IMR-90 (cell line): ENCODE data around the gene MARCO.

Experiments
- FOS ChIP-seq: fragments of 150-350 bp; IDR thresholded peaks from 2 replicates; pipeline ENCODE4 v1.6.1; 2016; ENCODE audit warnings: low read depth, low read length
- POLR2A ChIP-seq: IDR thresholded peaks from 2 replicates; pipeline ENCODE4 v1.6.1; 2012; ENCODE audit warnings: mild to moderate bottlenecking, low read depth, low read length
- RCOR1 ChIP-seq: IDR thresholded peaks from 2 replicates; pipeline ENCODE4 v1.6.1; 2012; ENCODE audit warnings: mild to moderate bottlenecking, low read length, improper control_type of control experiment; ENCODE audit not compliant: insufficient replicate concordance
- TF ChIP-seq, protein P1 (sequence below): conservative IDR thresholded peaks from 2 replicates; pipeline ENCODE4 v1.5.1; 2012; ENCODE audit warnings: mild to moderate bottlenecking, low read depth, low read length, improper control_type of control experiment
- TF ChIP-seq, protein P2 (sequence below): fragments of 150-350 bp; IDR thresholded peaks from 2 replicates; pipeline ENCODE4 v1.6.1; 2017; ENCODE audit warnings: mild to moderate bottlenecking, antibody characterized with exemption, low read length, low read depth

DNA sequence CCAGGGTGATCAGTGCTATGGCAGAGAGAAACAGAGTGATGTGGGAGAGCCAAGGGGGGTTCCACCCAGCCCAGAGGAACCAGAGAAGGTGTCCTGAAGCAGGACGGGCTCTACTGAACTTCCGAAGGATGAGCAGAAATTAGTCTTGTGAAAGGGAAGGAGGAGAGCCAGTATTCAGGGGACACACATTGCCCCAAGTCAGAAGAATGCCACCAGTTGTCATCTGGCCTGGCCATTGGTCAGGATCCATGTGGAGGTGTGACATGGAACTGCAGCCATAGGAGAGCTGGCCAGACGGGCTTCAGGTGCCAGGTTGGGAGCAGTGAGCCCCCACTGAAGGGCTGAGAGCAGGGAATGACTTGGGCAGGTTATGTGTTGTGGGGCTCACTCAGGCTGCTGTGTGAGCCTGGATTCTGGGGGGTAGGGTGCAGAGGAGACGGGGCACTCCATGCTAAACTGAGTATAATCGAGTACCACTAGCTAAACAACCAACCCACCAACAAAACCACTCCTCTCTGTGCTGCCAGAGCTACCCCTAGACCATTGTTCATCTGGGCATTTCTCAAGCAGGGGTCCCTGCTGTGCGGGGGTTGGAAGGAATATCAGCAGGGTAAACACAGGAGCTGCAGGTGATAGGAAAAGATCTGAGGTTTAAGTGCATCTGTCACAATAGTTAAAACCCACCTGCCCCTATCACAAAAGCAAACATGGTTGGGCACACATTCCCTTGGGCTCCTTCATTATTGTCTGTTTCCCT lies 25.3 kb downstream of the MARCO start:
- TF ChIP-seq, protein P1, sequence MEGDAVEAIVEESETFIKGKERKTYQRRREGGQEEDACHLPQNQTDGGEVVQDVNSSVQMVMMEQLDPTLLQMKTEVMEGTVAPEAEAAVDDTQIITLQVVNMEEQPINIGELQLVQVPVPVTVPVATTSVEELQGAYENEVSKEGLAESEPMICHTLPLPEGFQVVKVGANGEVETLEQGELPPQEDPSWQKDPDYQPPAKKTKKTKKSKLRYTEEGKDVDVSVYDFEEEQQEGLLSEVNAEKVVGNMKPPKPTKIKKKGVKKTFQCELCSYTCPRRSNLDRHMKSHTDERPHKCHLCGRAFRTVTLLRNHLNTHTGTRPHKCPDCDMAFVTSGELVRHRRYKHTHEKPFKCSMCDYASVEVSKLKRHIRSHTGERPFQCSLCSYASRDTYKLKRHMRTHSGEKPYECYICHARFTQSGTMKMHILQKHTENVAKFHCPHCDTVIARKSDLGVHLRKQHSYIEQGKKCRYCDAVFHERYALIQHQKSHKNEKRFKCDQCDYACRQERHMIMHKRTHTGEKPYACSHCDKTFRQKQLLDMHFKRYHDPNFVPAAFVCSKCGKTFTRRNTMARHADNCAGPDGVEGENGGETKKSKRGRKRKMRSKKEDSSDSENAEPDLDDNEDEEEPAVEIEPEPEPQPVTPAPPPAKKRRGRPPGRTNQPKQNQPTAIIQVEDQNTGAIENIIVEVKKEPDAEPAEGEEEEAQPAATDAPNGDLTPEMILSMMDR, result no peak
- no peak for TF ChIP-seq POLR2A
- TF ChIP-seq, protein P2, sequence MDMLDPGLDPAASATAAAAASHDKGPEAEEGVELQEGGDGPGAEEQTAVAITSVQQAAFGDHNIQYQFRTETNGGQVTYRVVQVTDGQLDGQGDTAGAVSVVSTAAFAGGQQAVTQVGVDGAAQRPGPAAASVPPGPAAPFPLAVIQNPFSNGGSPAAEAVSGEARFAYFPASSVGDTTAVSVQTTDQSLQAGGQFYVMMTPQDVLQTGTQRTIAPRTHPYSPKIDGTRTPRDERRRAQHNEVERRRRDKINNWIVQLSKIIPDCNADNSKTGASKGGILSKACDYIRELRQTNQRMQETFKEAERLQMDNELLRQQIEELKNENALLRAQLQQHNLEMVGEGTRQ, result no peak
- no peak for TF ChIP-seq RCOR1
- TF ChIP-seq FOS, result no peak
